ENCODE data around the gene FOXP1. TPM values are rescaled to one million over a fixed set of nuclear protein-coding genes. Genes with fewer than 3 reads are reported as not detected.
A peak's percentile ranks its signal among the peaks of the same experiment; 100 is the strongest.

FOXP1 gene
- total RNA-seq, 1 experiment from 2014 or later = 334 TPM

- Histone ChIP-seq H3K27me3 (ENCODE audit: low read length) (no peaks in the 10 kb centered on the region), H3K9ac (ENCODE audit: low read length) (peak overlapping the region; percentile 56), H3K4me1 (ENCODE audit: low read length) (peaks cover 77% of the 10 kb centered on the region), H3K9me2 (replicated peaks; ENCODE audit: insufficient read depth, low read length) (no peaks in the 10 kb centered on the region), H2AFZ (ENCODE audit: low read length) (no peak overlapping the region; the same call in 1 of the 2 replicates), H3K27ac (ENCODE audit: low read length) (peak overlapping the region; percentile 87), H3K4me3 (ENCODE audit: low read length) (peak overlapping the region; percentile 46), H4K20me1 (ENCODE audit: insufficient read depth, low read depth, low read length) (no peaks in the 10 kb centered on the region), H3K36me3 (ENCODE audit: insufficient read depth, low read length) (peaks cover 4% of the 10 kb centered on the region; the same call in 1 of the 2 replicates), H3K79me2 (ENCODE audit: low read length) (peaks cover 93% of the 10 kb centered on the region), H3K9me3 (ENCODE audit: low read length) (no peaks in the 10 kb centered on the region), H3K4me2 (ENCODE audit: low read depth, low read length, poor library complexity, severe bottlenecking) (peak overlapping the region; percentile 62)
- peak; percentile 69 for DNase-seq
These were observed 40.0 kb downstream of the FOXP1 start for GRCh38 chr3:71543371-71544016.

DNA sequence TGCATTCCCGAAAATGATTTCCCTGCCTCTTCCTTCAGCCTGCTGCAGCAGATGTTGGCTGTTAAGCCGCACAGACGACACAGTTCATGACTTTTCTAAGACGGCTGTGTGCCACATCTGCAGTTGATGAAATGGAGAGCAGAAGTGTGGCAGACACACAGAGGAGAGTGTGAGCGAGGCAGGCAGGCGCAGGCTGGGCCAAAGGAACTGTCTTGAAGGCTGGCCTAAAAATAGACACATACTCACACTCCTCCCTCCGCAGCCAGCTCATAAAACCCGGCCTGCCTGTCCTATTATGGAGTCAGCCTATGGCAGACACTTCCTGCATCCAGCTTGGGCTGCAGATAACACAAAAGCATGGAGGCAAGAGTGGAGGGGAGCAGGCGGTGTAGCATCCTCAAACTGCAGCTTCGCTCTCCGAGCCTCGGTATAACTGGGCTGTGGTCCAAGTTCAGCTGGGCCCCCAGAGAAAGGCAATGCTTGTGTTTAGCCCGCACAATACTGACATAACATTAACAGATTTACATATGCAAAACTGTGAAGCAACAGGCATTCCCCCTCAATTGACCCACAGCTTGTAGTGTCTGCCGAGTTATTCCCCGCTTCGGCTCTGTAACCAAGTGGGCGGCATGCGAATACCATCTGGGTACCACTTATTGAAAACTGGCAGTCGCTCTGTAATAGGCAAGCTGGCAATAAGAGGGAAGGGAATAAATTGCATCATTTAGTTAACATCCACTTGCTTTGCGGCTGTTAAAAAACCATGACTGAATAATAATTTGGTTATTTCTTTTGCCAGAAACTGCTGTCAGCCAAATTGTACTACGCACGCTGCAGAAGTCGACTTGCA is 40.8 kb downstream of the FOXP1 start:
- DNase-seq = peak; percentile 85
- peak overlapping the region; percentile 56 for H3K9ac ChIP-seq (ENCODE audit: low read length)
- no peaks in the 10 kb centered on the region for H3K9me2 ChIP-seq (replicated peaks; ENCODE audit: insufficient read depth, low read length)
- peaks cover 93% of the 10 kb centered on the region for H3K79me2 ChIP-seq (ENCODE audit: low read length)
- peak overlapping the region; percentile 87 for H3K27ac ChIP-seq (ENCODE audit: low read length)
- H3K36me3 ChIP-seq (ENCODE audit: insufficient read depth, low read length) = peaks cover 4% of the 10 kb centered on the region; the same call in 1 of the 2 replicates
- H3K9me3 ChIP-seq (ENCODE audit: low read length) = no peaks in the 10 kb centered on the region
- H3K4me2 ChIP-seq (ENCODE audit: low read depth, low read length, poor library complexity, severe bottlenecking) = peak overlapping the region; percentile 62
- no peaks in the 10 kb centered on the region for H4K20me1 ChIP-seq (ENCODE audit: insufficient read depth, low read depth, low read length)
- no peak overlapping the region; the same call in 1 of the 2 replicates for H2AFZ ChIP-seq (ENCODE audit: low read length)
- H3K4me3 ChIP-seq (ENCODE audit: low read length) = peak overlapping the region; percentile 46
- H3K27me3 ChIP-seq (ENCODE audit: low read length) = no peaks in the 10 kb centered on the region
- H3K4me1 ChIP-seq (ENCODE audit: low read length) = peaks cover 69% of the 10 kb centered on the region

GRCh38 chr3:71541313-71541712 is 42.2 kb downstream of the FOXP1 start:
- H3K9me3 ChIP-seq (ENCODE audit: low read length) = no peaks in the 10 kb centered on the region
- no peak overlapping the region for H2AFZ ChIP-seq (ENCODE audit: low read length)
- no peaks in the 10 kb centered on the region for H3K9me2 ChIP-seq (replicated peaks; ENCODE audit: insufficient read depth, low read length)
- peaks cover 55% of the 10 kb centered on the region for H3K4me1 ChIP-seq (ENCODE audit: low read length)
- no peaks in the 10 kb centered on the region for H3K27me3 ChIP-seq (ENCODE audit: low read length)
- H3K4me2 ChIP-seq (ENCODE audit: low read depth, low read length, poor library complexity, severe bottlenecking) = peak overlapping the region; percentile 62
- H3K4me3 ChIP-seq (ENCODE audit: low read length) = no peak overlapping the region
- no peak overlapping the region for H3K9ac ChIP-seq (ENCODE audit: low read length)
- H3K79me2 ChIP-seq (ENCODE audit: low read length) = peaks cover 93% of the 10 kb centered on the region
- H3K27ac ChIP-seq (ENCODE audit: low read length) = peak overlapping the region; percentile 87
- H3K36me3 ChIP-seq (ENCODE audit: insufficient read depth, low read length) = peaks cover 4% of the 10 kb centered on the region; the same call in 1 of the 2 replicates
- no peaks in the 10 kb centered on the region for H4K20me1 ChIP-seq (ENCODE audit: insufficient read depth, low read depth, low read length)
- DNase-seq = no peak

- Histone ChIP-seq H3K79me2 (ENCODE audit: low read length) (peaks cover 96% of the 10 kb centered on the region), H3K4me2 (ENCODE audit: low read depth, low read length, poor library complexity, severe bottlenecking) (no peak overlapping the region), H3K4me1 (ENCODE audit: low read length) (peaks cover 30% of the 10 kb centered on the region), H2AFZ (ENCODE audit: low read length) (no peak overlapping the region), H3K27me3 (ENCODE audit: low read length) (no peaks in the 10 kb centered on the region), H4K20me1 (ENCODE audit: insufficient read depth, low read depth, low read length) (no peaks in the 10 kb centered on the region), H3K9me3 (ENCODE audit: low read length) (no peaks in the 10 kb centered on the region), H3K9me2 (replicated peaks; ENCODE audit: insufficient read depth, low read length) (no peaks in the 10 kb centered on the region), H3K4me3 (ENCODE audit: low read length) (no peak overlapping the region), H3K36me3 (ENCODE audit: insufficient read depth, low read length) (peaks cover 7% of the 10 kb centered on the region; the same call in 1 of the 2 replicates), H3K27ac (ENCODE audit: low read length) (no peak overlapping the region), H3K9ac (ENCODE audit: low read length) (no peak overlapping the region)
- no peak for DNase-seq
These were observed 46.3 kb downstream of the FOXP1 start for GRCh38 chr3:71537211-71537611.

DNA sequence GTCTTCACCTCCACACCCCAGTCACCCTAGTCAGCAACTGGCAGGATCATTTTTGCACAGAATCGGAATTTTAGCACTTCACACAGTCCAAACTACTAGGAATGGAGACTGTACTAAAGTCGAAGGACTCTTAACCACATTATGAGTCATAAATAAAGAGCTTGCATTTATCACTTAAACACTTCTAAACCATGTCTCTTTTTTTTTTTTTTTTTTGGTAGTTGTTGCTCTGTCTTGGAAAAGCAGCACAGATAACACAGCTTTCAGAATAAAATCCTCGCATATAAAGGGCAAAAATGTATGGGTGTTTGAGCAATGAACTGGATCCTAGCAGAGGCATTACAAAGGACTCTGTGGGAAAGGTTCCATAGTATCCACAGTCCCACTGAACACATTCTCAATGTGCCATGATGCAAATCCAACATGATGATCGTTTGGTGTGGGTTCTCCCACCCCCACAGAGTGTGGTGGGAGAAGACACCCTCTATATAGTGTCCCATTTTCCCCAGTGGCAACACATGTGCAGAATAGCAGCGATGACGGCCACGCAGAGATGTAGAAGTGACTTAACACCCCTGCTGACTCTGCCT is 47.1 kb downstream of the FOXP1 start:
- peaks cover 7% of the 10 kb centered on the region; the same call in 1 of the 2 replicates for H3K36me3 ChIP-seq (ENCODE audit: insufficient read depth, low read length)
- no peak overlapping the region for H3K4me2 ChIP-seq (ENCODE audit: low read depth, low read length, poor library complexity, severe bottlenecking)
- H3K9me3 ChIP-seq (ENCODE audit: low read length) = no peaks in the 10 kb centered on the region
- H3K4me3 ChIP-seq (ENCODE audit: low read length) = no peak overlapping the region
- H3K4me1 ChIP-seq (ENCODE audit: low read length) = peaks cover 30% of the 10 kb centered on the region
- no peaks in the 10 kb centered on the region for H3K9me2 ChIP-seq (replicated peaks; ENCODE audit: insufficient read depth, low read length)
- no peaks in the 10 kb centered on the region for H3K27me3 ChIP-seq (ENCODE audit: low read length)
- no peak for DNase-seq
- no peak overlapping the region; the same call in 1 of the 2 replicates for H3K27ac ChIP-seq (ENCODE audit: low read length)
- peaks cover 96% of the 10 kb centered on the region for H3K79me2 ChIP-seq (ENCODE audit: low read length)
- no peak overlapping the region for H2AFZ ChIP-seq (ENCODE audit: low read length)
- no peak overlapping the region for H3K9ac ChIP-seq (ENCODE audit: low read length)
- no peaks in the 10 kb centered on the region for H4K20me1 ChIP-seq (ENCODE audit: insufficient read depth, low read depth, low read length)

DNA sequence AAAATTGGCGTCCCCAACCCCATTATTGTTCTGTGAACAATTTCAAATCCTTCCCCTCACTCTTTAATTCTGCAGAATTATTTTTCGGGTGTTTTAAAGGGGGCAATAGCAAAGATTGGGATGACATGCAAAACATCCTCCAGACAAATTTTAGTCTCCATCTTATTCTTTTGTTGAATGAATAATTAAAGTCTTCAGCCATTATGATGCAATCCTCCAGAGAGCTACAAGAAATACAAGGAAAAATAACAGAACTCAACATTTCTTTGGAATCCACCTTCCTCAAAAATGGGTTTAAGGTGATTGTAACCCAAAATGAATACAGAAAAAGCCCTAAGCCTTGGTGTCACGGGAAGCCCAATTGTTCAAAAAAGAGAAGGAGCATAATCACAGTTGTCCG is 49.9 kb downstream of the FOXP1 start:
- H3K79me2 ChIP-seq (ENCODE audit: low read length) = peaks cover 100% of the 10 kb centered on the region

GRCh38 chr3:71532639-71533395 is 50.7 kb downstream of the FOXP1 start:
- H3K27ac ChIP-seq (ENCODE audit: low read length) = peak overlapping the region; percentile 26
- H3K9me3 ChIP-seq (ENCODE audit: low read length) = no peaks in the 10 kb centered on the region
- peaks cover 100% of the 10 kb centered on the region for H3K79me2 ChIP-seq (ENCODE audit: low read length)
- peaks cover 11% of the 10 kb centered on the region; the same call in 1 of the 2 replicates for H3K36me3 ChIP-seq (ENCODE audit: insufficient read depth, low read length)
- H4K20me1 ChIP-seq (ENCODE audit: insufficient read depth, low read depth, low read length) = no peaks in the 10 kb centered on the region
- H3K4me3 ChIP-seq (ENCODE audit: low read length) = no peak overlapping the region
- peaks cover 60% of the 10 kb centered on the region for H3K4me1 ChIP-seq (ENCODE audit: low read length)
- H3K4me2 ChIP-seq (ENCODE audit: low read depth, low read length, poor library complexity, severe bottlenecking) = no peak overlapping the region
- H2AFZ ChIP-seq (ENCODE audit: low read length) = no peak overlapping the region
- no peak overlapping the region for H3K9ac ChIP-seq (ENCODE audit: low read length)
- DNase-seq = no peak
- H3K9me2 ChIP-seq (replicated peaks; ENCODE audit: insufficient read depth, low read length) = no peaks in the 10 kb centered on the region
- no peaks in the 10 kb centered on the region for H3K27me3 ChIP-seq (ENCODE audit: low read length)

More for the DNA sequence above, 49.9 kb downstream of the FOXP1 start:
- Histone ChIP-seq H3K36me3 (ENCODE audit: insufficient read depth, low read length) (peaks cover 7% of the 10 kb centered on the region; the same call in 1 of the 2 replicates), H4K20me1 (ENCODE audit: insufficient read depth, low read depth, low read length) (no peaks in the 10 kb centered on the region), H3K4me3 (ENCODE audit: low read length) (no peak overlapping the region), H3K9me2 (replicated peaks; ENCODE audit: insufficient read depth, low read length) (no peaks in the 10 kb centered on the region), H3K9me3 (ENCODE audit: low read length) (no peaks in the 10 kb centered on the region), H3K4me1 (ENCODE audit: low read length) (peaks cover 52% of the 10 kb centered on the region), H2AFZ (ENCODE audit: low read length) (no peak overlapping the region), H3K4me2 (ENCODE audit: low read depth, low read length, poor library complexity, severe bottlenecking) (no peak overlapping the region), H3K27ac (ENCODE audit: low read length) (peak overlapping the region; percentile 26; the same call in 1 of the 2 replicates), H3K9ac (ENCODE audit: low read length) (no peak overlapping the region), H3K27me3 (ENCODE audit: low read length) (no peaks in the 10 kb centered on the region)
- DNase-seq = no peak
